DND-41 (cell line): ENCODE measurements around the gene LAMTOR5.

ENCODE experiments used
- CTCF ChIP-seq: IDR thresholded peaks from 2 replicates; pipeline ENCODE4 v1.5.1; 2012; ENCODE audit warnings: borderline replicate concordance, low read length, moderate library complexity, mild to moderate bottlenecking; ENCODE audit not compliant: poor library complexity, severe bottlenecking; ENCODE audit errors: extremely low read depth
- EZH2 ChIP-seq: IDR thresholded peaks from 3 replicates; pipeline ENCODE4 v1.6.1; 2012; ENCODE audit warnings: borderline replicate concordance, low read depth, mild to moderate bottlenecking, moderate library complexity, low read length, inconsistent platforms; ENCODE audit not compliant: severe bottlenecking

GRCh38 chr1:110440877-110441276 is 33.4 kb upstream of the LAMTOR5 start:
- TF ChIP-seq CTCF (no peak), EZH2 (no peak)
